ENCODE results near the gene SMARCC2. TPM values are rescaled to one million over a fixed set of nuclear protein-coding genes. Genes with fewer than 3 reads are reported as not detected.

Gene SMARCC2
- total RNA-seq, 1 donor from 2014 or later: 43.9 TPM

GRCh38 chr12:56126732-56127239, 62.5 kb downstream of the SMARCC2 start:
- no peak for TF ChIP-seq CTCF (conservative IDR thresholded peaks at IDR 0.05; ENCODE audit: low read depth, low read length)
- no peak for DNase-seq (ENCODE audit: low read depth)
- H3K4me3 ChIP-seq (ENCODE audit: low read depth, low read length): no peak overlapping the region

DNA sequence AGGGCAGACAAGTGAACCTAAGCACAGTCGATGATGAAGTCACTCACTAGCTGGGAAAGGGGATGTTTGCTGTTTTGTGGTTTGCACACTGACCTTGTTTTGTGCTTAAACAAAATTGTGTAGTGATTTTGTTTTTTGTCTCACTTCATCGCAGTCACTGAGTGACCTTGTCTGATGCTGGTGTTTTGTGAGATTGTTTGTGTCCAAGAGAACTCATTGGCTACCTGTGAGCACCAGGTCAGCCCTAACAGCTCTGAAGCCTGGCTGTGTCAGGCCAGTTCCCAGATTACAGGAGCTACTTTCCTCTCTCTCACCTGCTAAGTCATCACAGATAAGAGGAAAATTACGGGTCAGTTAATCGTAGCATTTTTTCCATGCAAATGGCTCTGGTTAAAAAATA, 65.2 kb downstream of the SMARCC2 start:
- no peak overlapping the region for H3K4me3 ChIP-seq (ENCODE audit: low read depth, low read length)
- no peak for TF ChIP-seq CTCF (conservative IDR thresholded peaks at IDR 0.05; ENCODE audit: low read depth, low read length)
- DNase-seq (ENCODE audit: low read depth): no peak

DNA sequence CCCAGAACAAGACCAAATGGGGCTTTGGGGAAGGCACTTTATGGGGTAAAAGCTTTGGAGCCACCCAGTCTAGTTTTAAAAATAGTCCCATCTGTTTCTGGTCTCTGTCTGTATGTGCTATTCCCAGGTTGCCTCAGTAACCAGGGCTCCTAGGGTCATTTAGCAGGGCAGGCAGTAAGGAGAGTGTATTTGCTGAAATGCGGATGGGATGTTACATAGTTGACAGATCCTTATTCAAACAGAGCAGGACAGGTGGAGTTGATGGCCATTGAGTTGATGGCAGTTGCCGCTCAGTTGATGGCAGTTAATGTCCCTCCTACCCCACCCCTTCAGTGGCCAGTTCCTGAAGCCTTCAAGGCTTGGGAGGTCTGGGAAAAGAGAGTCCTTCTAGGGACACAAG, 66.6 kb downstream of the SMARCC2 start:
- H3K4me3 ChIP-seq (ENCODE audit: low read depth, low read length): no peak overlapping the region
- no peak for DNase-seq (ENCODE audit: low read depth)
- no peak for TF ChIP-seq CTCF (conservative IDR thresholded peaks at IDR 0.05; ENCODE audit: low read depth, low read length)

GRCh38 chr12:56121204-56121870, 67.9 kb downstream of the SMARCC2 start:
- no peak for TF ChIP-seq CTCF (conservative IDR thresholded peaks at IDR 0.05; ENCODE audit: low read depth, low read length)
- no peak overlapping the region for H3K4me3 ChIP-seq (ENCODE audit: low read depth, low read length)
- DNase-seq (ENCODE audit: low read depth): no peak

DNA sequence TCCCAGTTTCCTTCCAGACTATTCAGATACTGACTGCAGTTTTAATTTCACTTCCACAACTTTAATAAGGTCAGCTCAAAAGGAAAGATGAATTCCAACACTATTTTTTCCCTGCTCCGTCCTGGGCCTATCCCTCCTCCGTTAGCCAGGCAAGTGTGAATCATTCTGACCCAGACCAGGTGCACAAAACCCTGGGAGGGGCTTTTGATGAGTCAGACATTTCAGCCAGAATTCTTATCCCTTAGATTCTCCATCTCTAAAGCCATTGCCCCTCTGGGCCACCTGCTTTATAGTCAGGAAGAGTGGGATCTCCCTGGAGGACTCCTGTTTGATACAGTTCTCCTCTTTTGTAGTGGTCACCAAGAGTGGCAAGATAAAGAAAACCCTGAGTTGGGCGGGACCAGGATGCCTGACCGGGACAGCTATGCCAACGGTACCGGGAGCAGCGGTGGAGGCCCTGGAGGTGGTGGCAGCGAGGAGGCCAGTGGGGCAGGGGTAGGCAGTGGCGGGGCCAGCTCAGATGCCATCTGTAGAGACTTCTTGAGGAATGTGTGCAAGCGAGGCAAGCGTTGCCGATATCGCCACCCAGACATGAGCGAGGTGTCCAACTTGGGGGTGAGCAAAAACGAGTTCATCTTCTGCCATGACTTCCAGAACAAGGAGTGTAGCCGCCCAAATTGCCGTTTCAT, 69.0 kb downstream of the SMARCC2 start:
- H3K4me3 ChIP-seq (ENCODE audit: low read depth, low read length): no peak overlapping the region
- TF ChIP-seq CTCF (conservative IDR thresholded peaks at IDR 0.05; ENCODE audit: low read depth, low read length): no peak
- DNase-seq (ENCODE audit: low read depth): no peak

- H3K4me3 ChIP-seq (ENCODE audit: low read depth, low read length): peak overlapping the region; percentile 73
- peak; percentile 83 for TF ChIP-seq CTCF (conservative IDR thresholded peaks at IDR 0.05; ENCODE audit: low read depth, low read length)
- no peak for DNase-seq (ENCODE audit: low read depth)
These were observed 69.9 kb downstream of the SMARCC2 start for GRCh38 chr12:56119361-56119796.
